K562 (cell line): ENCODE data around the gene ADAM15. TPM values are rescaled to one million over a fixed set of nuclear protein-coding genes. Genes with fewer than 3 reads are reported as not detected.

Experiments
- BRF2 ChIP-seq: IDR thresholded peaks from 3 replicates; pipeline ENCODE4 v1.6.1; 2011; ENCODE audit warnings: borderline replicate concordance, mild to moderate bottlenecking; ENCODE audit not compliant: insufficient read length, insufficient read depth
- CAMTA2 ChIP-seq: fragments of 250-450 bp; sonication (Bioruptor Pico); conservative IDR thresholded peaks from 2 replicates; pipeline ENCODE4 v1.5.1; 2022
- CTBP1 ChIP-seq: fragments of 450-650 bp; IDR thresholded peaks from 2 replicates; pipeline ENCODE4 v1.6.1; 2016; ENCODE audit warnings: borderline replicate concordance
- CXXC5 ChIP-seq: fragments of 250-450 bp; sonication (Bioruptor Pico); IDR thresholded peaks from 2 replicates; pipeline ENCODE4 v1.8.0; 2022; ENCODE audit warnings: inconsistent platforms, mild to moderate bottlenecking, moderate library complexity
- MAX ChIP-seq: sonication (generic); formaldehyde crosslinking; IDR thresholded peaks from 2 replicates; pipeline ENCODE4 v1.9.0; 2022; ENCODE audit warnings: mild to moderate bottlenecking, missing genetic modification reagents
- NCOA2 ChIP-seq, 2 experiments: fragments of 450-650 bp; IDR thresholded peaks; 2 replicates each; pipeline ENCODE4 v1.6.1; 2018; ENCODE audit warnings: mild to moderate bottlenecking in 2 of 2, moderate library complexity in 1 of 2; ENCODE audit not compliant: partially characterized antibody in 2 of 2
- NKRF ChIP-seq: fragments of 450-650 bp; IDR thresholded peaks from 2 replicates; pipeline ENCODE4 v1.6.1; 2016; ENCODE audit warnings: borderline replicate concordance
- RCOR1 ChIP-seq, 2 experiments: IDR thresholded peaks; 2 replicates each; pipeline ENCODE4 v1.6.1; 2012; ENCODE audit warnings: low read depth in 2 of 2, low read length in 2 of 2, borderline replicate concordance in 1 of 2, improper control_type of control experiment in 1 of 2
- RHOXF2B ChIP-seq: fragments of 250-450 bp; sonication (Bioruptor Pico); conservative IDR thresholded peaks from 2 replicates; pipeline ENCODE4 v1.5.1; 2021
- SRSF3 ChIP-seq: fragments of 200-400 bp; formaldehyde crosslinking; IDR thresholded peaks from 2 replicates; pipeline ENCODE4 v1.6.1; 2016; ENCODE audit warnings: mild to moderate bottlenecking, low read length, moderate library complexity; ENCODE audit not compliant: insufficient read depth
- STAG1 ChIP-seq: sonication (generic); formaldehyde crosslinking; IDR thresholded peaks from 2 replicates; pipeline ENCODE4 v1.5.0; 2020; ENCODE audit warnings: missing genetic modification reagents, borderline replicate concordance
- STAT5A ChIP-seq: IDR thresholded peaks from 2 replicates; pipeline ENCODE4 v1.6.1; 2012; ENCODE audit warnings: low read length, inconsistent platforms, borderline replicate concordance
- USF2 ChIP-seq: sonication (generic); formaldehyde crosslinking; IDR thresholded peaks from 2 replicates; pipeline ENCODE4 v1.5.0; 2020; ENCODE audit warnings: missing genetic modification reagents
- XRCC5 ChIP-seq: fragments of 200-400 bp; formaldehyde crosslinking; IDR thresholded peaks from 2 replicates; pipeline ENCODE4 v1.6.1; 2017; ENCODE audit warnings: low read depth, mild to moderate bottlenecking, low read length
- ZC3H11A ChIP-seq: IDR thresholded peaks from 2 replicates; pipeline ENCODE4 v1.6.1; 2012; ENCODE audit warnings: low read depth, low read length, improper control_type of control experiment
- ZNF609 ChIP-seq: sonication (generic); formaldehyde crosslinking; IDR thresholded peaks from 2 replicates; pipeline ENCODE4 v1.8.1; 2023; ENCODE audit warnings: missing genetic modification reagents, mild to moderate bottlenecking, borderline replicate concordance
- ZNF785 ChIP-seq: fragments of 250-450 bp; sonication (Bioruptor Pico); IDR thresholded peaks from 2 replicates; pipeline ENCODE4 v1.4.0; 2020; ENCODE audit warnings: mild to moderate bottlenecking
- ZSCAN29 ChIP-seq: fragments of 450-650 bp; IDR thresholded peaks from 2 replicates; pipeline ENCODE4 v1.6.1; 2017
- polyA plus RNA-seq, 8 experiments: library from polyadenylated mRNA; depleted of rRNA in 4 of 8; stranded (reverse) in 5 of 8; unstranded in 3 of 8; fragments of >200 nt; fragmentation: Nextera tagmentation in 2 of 8; fragmentation: Illumina TruSeq in 1 of 8; extraction: Ambion mirVana in 2 of 8; extraction: Trizol in 1 of 8; gene quantifications; 2 replicates each; pipeline versions ENCODE4 v1.2.1 to v1.2.3, GENCODE V29; 2011 to 2014; ENCODE audit warnings: inconsistent platforms in 1 of 8, missing spikeins in 1 of 8
- total RNA-seq, 7 experiments: library from RNA; depleted of rRNA in 6 of 7; stranded (reverse); fragments of >200 nt in 6 of 7; fragmentation: Illumina TruSeq in 2 of 7; extraction: Trizol in 2 of 7; gene quantifications; 2 replicates each; pipeline versions ENCODE4 v1.2.1 to v1.2.3, GENCODE V29; 2011 to 2021; ENCODE audit warnings: low replicate concordance in 1 of 7

ADAM15 gene
- total and polyA plus RNA-seq, 9 of the 15 experiments (the other 6 are each of a cell fraction or from before 2014, with no cell fraction given): 0.69 to 72.3 (median 32.8) TPM

GRCh38 chr1:155091071-155092051 lies 40.2 kb downstream of the ADAM15 start (continued):
- TF ChIP-seq NKRF (peak; percentile 57; the same call in 1 of the 2 replicates), MAX (CRISPR knock-in tag) (peak; percentile 92), SRSF3 (no peak), ZSCAN29 (no peak), BRF2 (no peak), RHOXF2B (CRISPR knock-in tag) (no peak), ZC3H11A (0 out of 2 replicates have a peak, but pooled peaks have one; percentile 73), STAT5A (no peak), USF2 (CRISPR knock-in tag) (peak; percentile 70), STAG1 (CRISPR knock-in tag) (peak; percentile 64; the same call in 1 of the 2 replicates), XRCC5 (peak; percentile 91), ZNF785 (CRISPR knock-in tag) (no peak), ZNF609 (no peak), CXXC5 (CRISPR knock-in tag) (peak; percentile 28), NCOA2 (IDR thresholded peaks at IDR 0.05; ENCODE audit: partially characterized antibody in 2 of 2) (no peak), CAMTA2 (no peak), CTBP1 (peak; percentile 70; the same call in 1 of the 2 replicates), RCOR1 (IDR thresholded peaks at IDR 0.05; ENCODE audit: borderline replicate concordance in 1 of 2, low read depth in 2 of 2, low read length in 2 of 2) (peak in 1 of 2 experiments; percentile 57; a peak in 1 of 4 replicates)
